Neutrophil (primary cell): ENCODE results near the gene FGB.

ENCODE experiments used
- H3K27ac ChIP-seq: fragments of 200-600 bp; sonication (generic); 2 replicates; pipeline ENCODE4 v1.5.1; 2016; ENCODE audit warnings: mild to moderate bottlenecking, moderate library complexity
- H3K27me3 ChIP-seq: fragments of 200-600 bp; sonication (generic); 2 replicates; pipeline ENCODE4 v1.6.0; 2016; ENCODE audit warnings: mild to moderate bottlenecking
- H3K36me3 ChIP-seq: fragments of 200-600 bp; sonication (generic); 2 replicates; pipeline ENCODE4 v1.5.1; 2017
- H3K4me1 ChIP-seq, 2 experiments: fragments of 200-600 bp in 1 of 2; sonication (generic) in 1 of 2; 1 replicate in 1 of 2; 2 replicates in 1 of 2; pipeline versions ENCODE4 v1.5.1 to v1.6.1; 2013 to 2016; ENCODE audit warnings: low read depth in 1 of 2, low read length in 1 of 2, mild to moderate bottlenecking in 1 of 2, moderate library complexity in 1 of 2; ENCODE audit not compliant: control insufficient read depth in 1 of 2, insufficient read depth in 1 of 2
- H3K4me3 ChIP-seq, 2 experiments: fragments of 200-600 bp in 1 of 2; sonication (generic) in 1 of 2; 1 replicate in 1 of 2; 2 replicates in 1 of 2; pipeline ENCODE4 v1.5.1; 2013 to 2016; ENCODE audit warnings: low read depth in 1 of 2, low read length in 1 of 2, mild to moderate bottlenecking in 1 of 2, moderate library complexity in 1 of 2
- H3K9me3 ChIP-seq: fragments of 200-600 bp; sonication (generic); 2 replicates; pipeline ENCODE4 v1.5.1; 2016
- TF ChIP-seq, protein P1 (sequence below): fragments of 200-600 bp; sonication (generic); IDR thresholded peaks from 2 replicates; pipeline ENCODE4 v1.5.1; 2016; ENCODE audit warnings: antibody characterized with exemption

Gene FGB

DNA sequence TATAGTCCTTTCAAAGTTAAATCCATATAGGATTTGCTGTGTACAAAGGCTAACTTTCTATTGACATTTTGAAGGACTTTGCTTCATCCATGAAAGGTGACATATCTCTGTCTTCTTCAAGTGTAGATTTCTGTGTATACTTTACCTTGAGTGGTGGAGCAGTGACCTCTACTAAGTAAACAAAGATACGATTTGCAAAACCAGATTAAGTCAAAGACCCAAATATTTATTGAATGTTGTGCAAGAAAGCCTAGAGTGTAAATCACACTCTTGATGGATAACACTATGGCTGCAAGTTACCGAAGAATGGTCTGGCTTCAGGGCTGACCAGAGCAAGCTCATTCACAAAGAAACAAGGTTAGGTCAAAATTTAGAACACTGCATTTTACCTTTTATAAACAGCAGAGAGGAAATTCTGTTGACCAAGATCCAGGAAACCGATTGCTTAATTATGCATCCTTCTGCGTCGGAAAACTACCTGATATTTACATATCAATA, 55.1 kb downstream of the FGB start:
- H3K27ac ChIP-seq, result no peak overlapping the region
- no peaks in the 10 kb centered on the region for H3K36me3 ChIP-seq
- H3K9me3 ChIP-seq, result no peaks in the 10 kb centered on the region
- H3K4me3 ChIP-seq, result no peak overlapping the region
- TF ChIP-seq, protein P1, sequence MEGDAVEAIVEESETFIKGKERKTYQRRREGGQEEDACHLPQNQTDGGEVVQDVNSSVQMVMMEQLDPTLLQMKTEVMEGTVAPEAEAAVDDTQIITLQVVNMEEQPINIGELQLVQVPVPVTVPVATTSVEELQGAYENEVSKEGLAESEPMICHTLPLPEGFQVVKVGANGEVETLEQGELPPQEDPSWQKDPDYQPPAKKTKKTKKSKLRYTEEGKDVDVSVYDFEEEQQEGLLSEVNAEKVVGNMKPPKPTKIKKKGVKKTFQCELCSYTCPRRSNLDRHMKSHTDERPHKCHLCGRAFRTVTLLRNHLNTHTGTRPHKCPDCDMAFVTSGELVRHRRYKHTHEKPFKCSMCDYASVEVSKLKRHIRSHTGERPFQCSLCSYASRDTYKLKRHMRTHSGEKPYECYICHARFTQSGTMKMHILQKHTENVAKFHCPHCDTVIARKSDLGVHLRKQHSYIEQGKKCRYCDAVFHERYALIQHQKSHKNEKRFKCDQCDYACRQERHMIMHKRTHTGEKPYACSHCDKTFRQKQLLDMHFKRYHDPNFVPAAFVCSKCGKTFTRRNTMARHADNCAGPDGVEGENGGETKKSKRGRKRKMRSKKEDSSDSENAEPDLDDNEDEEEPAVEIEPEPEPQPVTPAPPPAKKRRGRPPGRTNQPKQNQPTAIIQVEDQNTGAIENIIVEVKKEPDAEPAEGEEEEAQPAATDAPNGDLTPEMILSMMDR, result no peak
- no peaks in the 10 kb centered on the region for H3K27me3 ChIP-seq
- H3K4me1 ChIP-seq, result no peaks in the 10 kb centered on the region

DNA sequence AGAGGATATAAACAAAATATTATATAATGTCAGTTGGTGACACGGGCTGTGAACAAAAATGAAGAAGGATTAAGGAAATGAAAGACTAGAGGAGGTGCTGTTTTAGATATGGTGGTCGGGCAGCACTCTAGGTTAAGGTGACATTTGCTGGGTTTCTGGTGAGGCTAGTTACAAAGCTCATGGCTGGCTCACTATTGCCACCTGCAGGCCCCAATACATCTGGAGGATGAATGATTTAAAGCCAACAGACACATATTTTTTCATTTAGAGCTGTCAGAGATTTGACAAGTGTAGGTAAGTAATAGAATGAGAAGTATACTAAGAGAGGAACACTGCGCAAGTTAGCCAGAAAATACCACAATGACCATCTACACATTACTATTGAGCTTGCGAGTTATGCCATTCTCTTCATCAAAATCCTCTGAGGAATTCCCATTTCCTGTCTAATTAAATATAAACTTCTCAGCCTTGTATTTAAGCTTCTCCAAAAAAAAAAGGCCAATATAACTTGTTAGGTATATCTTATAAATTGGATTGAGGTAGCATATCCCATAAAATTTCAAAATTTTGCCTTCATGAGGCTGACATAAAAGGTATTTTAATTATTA, 56.0 kb downstream of the FGB start:
- Histone ChIP-seq H3K9me3 (no peaks in the 10 kb centered on the region), H3K36me3 (no peaks in the 10 kb centered on the region), H3K27me3 (no peaks in the 10 kb centered on the region), H3K4me3 (no peak overlapping the region), H3K4me1 (no peaks in the 10 kb centered on the region), H3K27ac (no peak overlapping the region)
- TF ChIP-seq, protein P1, result no peak

DNA sequence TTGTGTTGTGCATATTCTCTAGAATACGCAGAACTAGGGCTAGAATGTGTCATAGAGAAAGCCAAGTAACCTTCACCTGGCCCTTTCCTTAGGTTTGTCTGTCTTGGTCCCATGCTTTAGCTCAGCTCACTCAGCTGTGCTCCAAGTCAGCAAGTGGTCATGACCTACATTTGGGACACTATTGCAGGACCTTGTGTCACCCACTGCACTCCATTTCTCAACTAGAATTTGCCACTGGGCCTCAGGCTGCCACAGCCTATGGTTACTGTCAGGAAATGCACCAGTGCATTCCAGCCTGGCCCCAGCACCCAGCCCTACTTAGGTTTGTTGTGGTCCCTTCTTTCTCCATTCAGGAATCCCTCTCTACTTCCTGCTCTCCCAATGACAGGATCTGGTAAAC, 57.3 kb downstream of the FGB start:
- H3K27me3 ChIP-seq, result peaks cover 6% of the 10 kb centered on the region
- H3K4me3 ChIP-seq, result no peak overlapping the region
- TF ChIP-seq, protein P1, result no peak
- no peaks in the 10 kb centered on the region for H3K9me3 ChIP-seq
- no peaks in the 10 kb centered on the region for H3K4me1 ChIP-seq
- H3K36me3 ChIP-seq, result no peaks in the 10 kb centered on the region
- no peak overlapping the region for H3K27ac ChIP-seq
